NCI-H526 treated with DMSO at 0.1 percent for 48 hours (cell line): Measurements from ENCODE around the gene CEP85L.

ENCODE experiments used
- DNase-seq: peaks from one replicate; lab custom pipeline; 2025; lab: John Stamatoyannopoulos, UW

Gene CEP85L

GRCh38 chr6:118542184-118542952, 109.0 kb downstream of the CEP85L start:
- DNase-seq: no peak

GRCh38 chr6:118537574-118537973, 113.8 kb downstream of the CEP85L start:
- no peak for DNase-seq

- DNase-seq: no peak
Observed at GRCh38 chr6:118536478-118536877, 114.9 kb downstream of the CEP85L start.

- no peak for DNase-seq
Observed at GRCh38 chr6:118535176-118535844, 116.1 kb downstream of the CEP85L start.

- no peak for DNase-seq
Observed at GRCh38 chr6:118530942-118531341, 120.4 kb downstream of the CEP85L start.

GRCh38 chr6:118529756-118530155, 121.6 kb downstream of the CEP85L start:
- DNase-seq: no peak

- DNase-seq: no peak
Observed at GRCh38 chr6:118528129-118528528, 123.3 kb downstream of the CEP85L start.

GRCh38 chr6:118525913-118526780, 125.2 kb downstream of the CEP85L start:
- no peak for DNase-seq

- DNase-seq: no peak
Observed at GRCh38 chr6:118524686-118525085, 126.7 kb downstream of the CEP85L start.

- no peak for DNase-seq
Observed at GRCh38 chr6:118523216-118523615, 128.2 kb downstream of the CEP85L start.

- DNase-seq: no peak
Observed at GRCh38 chr6:118522422-118522821, 129.0 kb downstream of the CEP85L start.

GRCh38 chr6:118514689-118515088, 136.7 kb downstream of the CEP85L start:
- DNase-seq: no peak

- no peak for DNase-seq
Observed at GRCh38 chr6:118511930-118512715, 139.3 kb downstream of the CEP85L start.

- DNase-seq: peak; percentile 19
Observed at GRCh38 chr6:118509009-118509617, 142.3 kb downstream of the CEP85L start.

GRCh38 chr6:118507636-118508035, 143.8 kb downstream of the CEP85L start:
- no peak for DNase-seq

GRCh38 chr6:118506071-118506638, 145.2 kb downstream of the CEP85L start:
- DNase-seq: no peak

GRCh38 chr6:118505656-118506055, 145.7 kb downstream of the CEP85L start:
- no peak for DNase-seq

GRCh38 chr6:118504611-118505010, 146.8 kb downstream of the CEP85L start:
- no peak for DNase-seq

GRCh38 chr6:118502169-118502568, 149.2 kb downstream of the CEP85L start:
- no peak for DNase-seq

- no peak for DNase-seq
Observed at GRCh38 chr6:118501765-118502164, 149.6 kb downstream of the CEP85L start.

- no peak for DNase-seq
Observed at GRCh38 chr6:118501099-118501498, 150.3 kb downstream of the CEP85L start.
